Tibial nerve (tissue), 4 donors: ENCODE data around the gene UGT3A2. TPM values are rescaled to one million over a fixed set of nuclear protein-coding genes. Genes with fewer than 3 reads are reported as not detected.

Experiments
- DNase-seq, 2 donors: peaks; one replicate each; pipeline ENCODE4 v3.0.0-alpha.2; 2019; ENCODE audit warnings: low spot score in 2 of 2
- H3K27ac ChIP-seq, 4 donors: fragments of 200-600 bp; sonication (generic) in 3 of 4; one replicate each; pipeline ENCODE4 v1.5.1; 2017 to 2019; ENCODE audit warnings: mild to moderate bottlenecking in 1 of 4
- H3K27me3 ChIP-seq, 2 donors: fragments of 200-600 bp; sonication (generic) in 1 of 2; one replicate each; pipeline versions ENCODE4 v1.5.1 to v1.6.0; 2017 to 2019
- H3K36me3 ChIP-seq, 3 donors: fragments of 200-600 bp; sonication (generic); one replicate each; pipeline ENCODE4 v1.5.1; 2018 to 2019
- H3K4me1 ChIP-seq, 4 donors: fragments of 200-600 bp; sonication (generic) in 3 of 4; one replicate each; pipeline ENCODE4 v1.5.1; 2017 to 2019
- H3K4me3 ChIP-seq, 4 donors: fragments of 200-600 bp; sonication (generic) in 3 of 4; one replicate each; pipeline ENCODE4 v1.5.1; 2017 to 2019; ENCODE audit warnings: mild to moderate bottlenecking in 1 of 4, moderate library complexity in 1 of 4
- H3K9me3 ChIP-seq, 4 donors: fragments of 200-600 bp; sonication (generic) in 3 of 4; one replicate each; pipeline ENCODE4 v1.5.1; 2017 to 2019
- CTCF ChIP-seq, 5 experiments: fragments of 200-600 bp in 3 of 5; fragments of 450-650 bp in 2 of 5; sonication (generic) in 3 of 5; IDR thresholded peaks; one replicate each; pipeline ENCODE4 v1.5.1; 2016 to 2019; ENCODE audit warnings: antibody characterized with exemption in 5 of 5, mild to moderate bottlenecking in 3 of 5, moderate library complexity in 2 of 5
- EP300 ChIP-seq, 2 donors: sonication (generic); formaldehyde crosslinking; IDR thresholded peaks; one replicate each; pipeline ENCODE4 v1.6.1; 2017; ENCODE audit warnings: antibody characterized with exemption in 2 of 2, mild to moderate bottlenecking in 1 of 2
- POLR2A ChIP-seq, 2 donors: fragments of 450-650 bp; IDR thresholded peaks; one replicate each; pipeline ENCODE4 v1.6.1; 2017; ENCODE audit warnings: antibody characterized with exemption in 2 of 2, mild to moderate bottlenecking in 2 of 2, moderate library complexity in 2 of 2
- WGBS, 2 donors: methylation state at CpG; one replicate each; pipeline ENCODE4 v1.1.5; 2018; 5-methylcytosine and 5-hydroxymethylcytosine counted together
- small RNA-seq: library from RNA; depleted of rRNA; stranded (forward); fragments of <200 nt; gene quantifications from one replicate; pipeline ENCODE3, GENCODE V24; 2016
- total RNA-seq, 4 donors: library from RNA; depleted of rRNA; stranded (reverse); fragments of >200 nt; gene quantifications; one replicate each; pipeline ENCODE4 v1.1.0, GENCODE V29; 2016

UGT3A2 gene
- total RNA-seq, 4 donors from 2014 or later: not detected

GRCh38 chr5:35987776-35988175, 78.9 kb downstream of the UGT3A2 start:
- 52 to 62% methylated on average over 3 of the region's 3 CpGs for WGBS, 2 donors
- Histone ChIP-seq H3K4me1 (no peaks in the 10 kb centered on the region), H3K27ac (no peak overlapping the region), H3K27me3 (peaks cover 0 to 3% of the 10 kb centered on the region in 2 donors), H3K9me3 (peaks cover 0 to 6% (median 0%) of the 10 kb centered on the region in 4 donors), H3K36me3 (no peaks in the 10 kb centered on the region), H3K4me3 (no peak overlapping the region)
- no peak for TF ChIP-seq EP300 (IDR thresholded peaks at IDR 0.05)
- no peak for TF ChIP-seq CTCF (IDR thresholded peaks at IDR 0.05)
- TF ChIP-seq POLR2A (IDR thresholded peaks at IDR 0.05): no peak
- no peak for DNase-seq

Small RNA genes within 50 kb of the gene (small RNA-seq; reads per million reads assigned to genes)
- not detected for gene AC016612.1

Other genes with a start within 250 kb of the UGT3A2 start
- gene IL7R, start 210.0 kb downstream of the UGT3A2 start, total RNA-seq: 1 to 10 TPM; 2.8 to 6.3 (median 5.7) TPM
- gene CAPSL, start 128.3 kb downstream of the UGT3A2 start, total RNA-seq: not detected
- gene UGT3A1, start 75.5 kb downstream of the UGT3A2 start, total RNA-seq: not detected
- 10 to 100 TPM in 3 of 4 donors, 1 to 10 TPM in 1; 9.0 to 29.7 (median 15.6) TPM for gene LMBRD2, start 85.0 kb upstream of the UGT3A2 start, total RNA-seq
- gene SKP2, start 85.2 kb upstream of the UGT3A2 start, total RNA-seq: 10 to 100 TPM; 12.0 to 20.1 (median 14.7) TPM
- gene NADK2, start 175.0 kb upstream of the UGT3A2 start, total RNA-seq: 10 to 100 TPM; 20.1 to 31.8 (median 21.6) TPM
- 10 to 100 TPM in 1 of 4 donors, 1 to 10 TPM in 3; 2.1 to 21.6 (median 4.5) TPM for gene RANBP3L, start 235.0 kb upstream of the UGT3A2 start, total RNA-seq